ENCODE results near the gene PRKN.

The PRKN gene

DNA sequence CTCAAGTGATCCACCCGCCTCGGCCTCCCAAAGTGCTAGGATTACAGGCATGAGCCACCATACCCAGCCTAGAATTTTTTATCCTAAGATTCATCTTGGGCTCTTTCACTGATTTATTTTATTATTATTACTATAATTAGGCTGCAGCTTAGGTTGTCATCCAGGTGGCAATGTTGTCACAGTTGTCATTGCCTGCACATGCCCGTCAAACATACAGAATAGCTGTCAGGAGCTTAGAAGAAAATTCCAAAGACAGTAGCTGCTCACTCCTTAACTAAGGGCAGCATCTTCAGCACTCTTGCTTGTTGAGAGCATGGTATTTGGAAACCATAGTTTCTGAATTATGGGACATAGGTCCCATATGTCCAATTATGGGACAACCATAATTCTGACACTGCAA, 1118.8 kb downstream of the PRKN start:
- POLR2A ChIA-PET = no interaction called here
- TF ChIP-seq ZNF239 (tag by site-specific recombination; IDR thresholded peaks at IDR 0.05) = no peak
- TF ChIP-seq ZNF670 (tag by site-specific recombination; IDR thresholded peaks at IDR 0.05; ENCODE audit: low read depth) = no peak
- no peak for TF ChIP-seq ZSCAN16 (tag by site-specific recombination; IDR thresholded peaks at IDR 0.05)
- TF ChIP-seq, protein P1, sequence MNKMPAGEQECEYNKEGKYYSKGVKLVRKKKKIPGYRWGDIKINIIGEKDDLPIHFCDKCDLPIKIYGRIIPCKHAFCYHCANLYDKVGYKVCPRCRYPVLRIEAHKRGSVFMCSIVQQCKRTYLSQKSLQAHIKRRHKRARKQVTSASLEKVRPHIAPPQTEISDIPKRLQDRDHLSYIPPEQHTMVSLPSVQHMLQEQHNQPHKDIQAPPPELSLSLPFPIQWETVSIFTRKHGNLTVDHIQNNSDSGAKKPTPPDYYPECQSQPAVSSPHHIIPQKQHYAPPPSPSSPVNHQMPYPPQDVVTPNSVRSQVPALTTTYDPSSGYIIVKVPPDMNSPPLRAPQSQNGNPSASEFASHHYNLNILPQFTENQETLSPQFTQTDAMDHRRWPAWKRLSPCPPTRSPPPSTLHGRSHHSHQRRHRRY (tag by site-specific recombination; IDR thresholded peaks at IDR 0.05) = no peak
- TF ChIP-seq ZNF354C (tag by site-specific recombination; IDR thresholded peaks at IDR 0.05; ENCODE audit: borderline replicate concordance, low read depth) = no peak
- TF ChIP-seq ZBTB8A (tag by site-specific recombination; IDR thresholded peaks at IDR 0.05) = no peak
- no peak for TF ChIP-seq ZNF571 (tag by site-specific recombination; IDR thresholded peaks at IDR 0.05)
- TF ChIP-seq ZNF341 (tag by site-specific recombination; IDR thresholded peaks at IDR 0.05; ENCODE audit: low read depth) = no peak
- TF ChIP-seq ZNF600 (tag by site-specific recombination; IDR thresholded peaks at IDR 0.05) = no peak
- no peak for TF ChIP-seq ZNF10 (tag by site-specific recombination; IDR thresholded peaks at IDR 0.05)
- TF ChIP-seq, protein P2, sequence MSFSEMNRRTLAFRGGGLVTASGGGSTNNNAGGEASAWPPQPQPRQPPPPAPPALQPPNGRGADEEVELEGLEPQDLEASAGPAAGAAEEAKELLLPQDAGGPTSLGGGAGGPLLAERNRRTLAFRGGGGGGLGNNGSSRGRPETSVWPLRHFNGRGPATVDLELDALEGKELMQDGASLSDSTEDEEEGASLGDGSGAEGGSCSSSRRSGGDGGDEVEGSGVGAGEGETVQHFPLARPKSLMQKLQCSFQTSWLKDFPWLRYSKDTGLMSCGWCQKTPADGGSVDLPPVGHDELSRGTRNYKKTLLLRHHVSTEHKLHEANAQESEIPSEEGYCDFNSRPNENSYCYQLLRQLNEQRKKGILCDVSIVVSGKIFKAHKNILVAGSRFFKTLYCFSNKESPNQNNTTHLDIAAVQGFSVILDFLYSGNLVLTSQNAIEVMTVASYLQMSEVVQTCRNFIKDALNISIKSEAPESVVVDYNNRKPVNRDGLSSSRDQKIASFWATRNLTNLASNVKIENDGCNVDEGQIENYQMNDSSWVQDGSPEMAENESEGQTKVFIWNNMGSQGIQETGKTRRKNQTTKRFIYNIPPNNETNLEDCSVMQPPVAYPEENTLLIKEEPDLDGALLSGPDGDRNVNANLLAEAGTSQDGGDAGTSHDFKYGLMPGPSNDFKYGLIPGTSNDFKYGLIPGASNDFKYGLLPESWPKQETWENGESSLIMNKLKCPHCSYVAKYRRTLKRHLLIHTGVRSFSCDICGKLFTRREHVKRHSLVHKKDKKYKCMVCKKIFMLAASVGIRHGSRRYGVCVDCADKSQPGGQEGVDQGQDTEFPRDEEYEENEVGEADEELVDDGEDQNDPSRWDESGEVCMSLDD (tag by site-specific recombination; IDR thresholded peaks at IDR 0.05) = no peak
- no peak for TF ChIP-seq ZNF404 (tag by site-specific recombination; IDR thresholded peaks at IDR 0.05)
- Histone ChIP-seq H3K4me1 (ENCODE audit: control insufficient read depth, insufficient read depth, low read length) (no peaks in the 10 kb centered on the region), H3K36me3 (ENCODE audit: control insufficient read depth in 2 of 2, insufficient read depth in 1 of 2, low read length in 2 of 2) (no peaks in the 10 kb centered on the region), H3K27ac (ENCODE audit: extremely low read depth, low read depth, low read length) (no peak overlapping the region), H3K4me3 (ENCODE audit: low read depth, low read length) (no peak overlapping the region), H3K9me3 (ENCODE audit: control insufficient read depth, insufficient read depth, low read depth, low read length) (no peaks in the 10 kb centered on the region)
- CTCF ChIA-PET = interaction anchor here (0.7 to 1.3 kb wide), 3 partner anchors 9 to 55 kb away, joined by 3 read pairs; no protein-coding TSS in a partner anchor

DNA sequence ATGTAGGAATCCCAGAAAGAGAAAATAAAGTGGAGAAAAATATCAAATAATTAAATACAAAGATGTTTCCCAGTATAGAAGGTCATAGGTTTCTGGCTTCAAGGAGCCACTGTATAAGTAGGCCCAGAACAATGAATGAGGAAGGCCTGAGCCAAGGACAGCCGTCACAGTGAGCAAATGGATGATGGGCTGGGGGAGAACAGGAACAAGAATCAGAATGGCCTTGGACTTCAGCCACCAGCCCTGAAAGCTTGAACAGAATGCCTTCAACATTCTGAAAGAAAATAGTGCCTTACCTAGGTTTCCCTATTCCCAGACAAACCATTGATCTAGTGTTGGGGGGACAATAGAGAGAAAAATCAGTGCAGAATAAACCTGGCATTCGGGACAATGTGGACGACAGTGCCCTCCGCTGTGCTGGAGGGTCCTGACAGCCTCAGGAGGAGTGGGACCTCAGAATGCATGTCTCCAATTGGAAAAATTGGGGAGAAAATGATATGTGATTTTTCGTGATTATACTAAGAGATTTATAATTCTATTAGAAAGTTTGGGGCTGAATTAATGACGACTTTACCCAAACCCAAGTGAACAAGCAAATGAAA, 1119.8 kb downstream of the PRKN start:
- Histone ChIP-seq H3K4me3 (ENCODE audit: low read depth, low read length) (no peak overlapping the region), H3K36me3 (ENCODE audit: control insufficient read depth in 2 of 2, insufficient read depth in 1 of 2, low read length in 2 of 2) (no peaks in the 10 kb centered on the region), H3K4me1 (ENCODE audit: control insufficient read depth, insufficient read depth, low read length) (0 out of 2 replicates have a peak, but pooled peaks cover 1% of the 10 kb centered on the region), H3K9me3 (ENCODE audit: control insufficient read depth, insufficient read depth, low read depth, low read length) (no peaks in the 10 kb centered on the region), H3K27ac (ENCODE audit: extremely low read depth, low read depth, low read length) (no peak overlapping the region)
- TF ChIP-seq OSR2 (tag by site-specific recombination; IDR thresholded peaks at IDR 0.05) (no peak), ZNF76 (tag by site-specific recombination; IDR thresholded peaks at IDR 0.05; ENCODE audit: borderline replicate concordance, low read depth) (no peak), ZNF404 (tag by site-specific recombination; IDR thresholded peaks at IDR 0.05) (no peak), ZNF350 (tag by site-specific recombination; IDR thresholded peaks at IDR 0.05) (no peak), ZBTB44 (tag by site-specific recombination; IDR thresholded peaks at IDR 0.05) (no peak), MZF1 (tag by site-specific recombination; IDR thresholded peaks at IDR 0.05; ENCODE audit: borderline replicate concordance) (no peak), ZNF174 (tag by site-specific recombination; IDR thresholded peaks at IDR 0.05) (no peak), ZNF544 (tag by site-specific recombination; IDR thresholded peaks at IDR 0.05) (no peak), ZNF768 (tag by site-specific recombination; IDR thresholded peaks at IDR 0.05) (no peak), ZNF140 (tag by site-specific recombination; IDR thresholded peaks at IDR 0.05) (no peak), SETDB1 (IDR thresholded peaks at IDR 0.05; ENCODE audit: insufficient read length, low read length) (no peak), SCRT2 (tag by site-specific recombination; IDR thresholded peaks at IDR 0.05) (no peak), YY2 (tag by site-specific recombination; IDR thresholded peaks at IDR 0.05) (no peak)
- TF ChIP-seq, protein P3, sequence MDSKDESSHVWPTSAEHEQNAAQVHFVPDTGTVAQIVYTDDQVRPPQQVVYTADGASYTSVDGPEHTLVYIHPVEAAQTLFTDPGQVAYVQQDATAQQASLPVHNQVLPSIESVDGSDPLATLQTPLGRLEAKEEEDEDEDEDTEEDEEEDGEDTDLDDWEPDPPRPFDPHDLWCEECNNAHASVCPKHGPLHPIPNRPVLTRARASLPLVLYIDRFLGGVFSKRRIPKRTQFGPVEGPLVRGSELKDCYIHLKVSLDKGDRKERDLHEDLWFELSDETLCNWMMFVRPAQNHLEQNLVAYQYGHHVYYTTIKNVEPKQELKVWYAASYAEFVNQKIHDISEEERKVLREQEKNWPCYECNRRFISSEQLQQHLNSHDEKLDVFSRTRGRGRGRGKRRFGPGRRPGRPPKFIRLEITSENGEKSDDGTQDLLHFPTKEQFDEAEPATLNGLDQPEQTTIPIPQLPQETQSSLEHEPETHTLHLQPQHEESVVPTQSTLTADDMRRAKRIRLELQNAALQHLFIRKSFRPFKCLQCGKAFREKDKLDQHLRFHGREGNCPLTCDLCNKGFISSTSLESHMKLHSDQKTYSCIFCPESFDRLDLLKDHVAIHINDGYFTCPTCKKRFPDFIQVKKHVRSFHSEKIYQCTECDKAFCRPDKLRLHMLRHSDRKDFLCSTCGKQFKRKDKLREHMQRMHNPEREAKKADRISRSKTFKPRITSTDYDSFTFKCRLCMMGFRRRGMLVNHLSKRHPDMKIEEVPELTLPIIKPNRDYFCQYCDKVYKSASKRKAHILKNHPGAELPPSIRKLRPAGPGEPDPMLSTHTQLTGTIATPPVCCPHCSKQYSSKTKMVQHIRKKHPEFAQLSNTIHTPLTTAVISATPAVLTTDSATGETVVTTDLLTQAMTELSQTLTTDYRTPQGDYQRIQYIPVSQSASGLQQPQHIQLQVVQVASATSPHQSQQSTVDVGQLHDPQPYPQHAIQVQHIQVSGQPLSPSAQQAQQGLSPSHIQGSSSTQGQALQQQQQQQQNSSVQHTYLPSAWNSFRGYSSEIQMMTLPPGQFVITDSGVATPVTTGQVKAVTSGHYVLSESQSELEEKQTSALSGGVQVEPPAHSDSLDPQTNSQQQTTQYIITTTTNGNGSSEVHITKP (tag by site-specific recombination; IDR thresholded peaks at IDR 0.05) = no peak
- CTCF ChIA-PET = no interaction called here
- POLR2A ChIA-PET = no interaction called here
